Esophagus (tissue), 2 donors: ENCODE measurements around the gene OR1E2. TPM values are rescaled to one million over a fixed set of nuclear protein-coding genes. Genes with fewer than 3 reads are reported as not detected.
"Not testable (repeated sequence)": the region's sequence is repeated elsewhere in the genome, so short reads cannot be mapped to it uniquely, and the experiment has no call there.

Source experiments
- H3K27ac ChIP-seq, 2 donors: one replicate each; pipeline ENCODE4 v1.5.1; 2013; ENCODE audit warnings: low read depth in 2 of 2, mild to moderate bottlenecking in 2 of 2, inconsistent platforms in 1 of 2, low read length in 1 of 2, moderate library complexity in 1 of 2
- H3K27me3 ChIP-seq, 2 donors: one replicate each; pipeline ENCODE4 v1.6.1; 2013; ENCODE audit warnings: low read length in 2 of 2, control low read depth in 1 of 2, mild to moderate bottlenecking in 1 of 2; ENCODE audit not compliant: insufficient read depth in 2 of 2, control insufficient read depth in 1 of 2
- H3K36me3 ChIP-seq, 2 donors: one replicate each; pipeline ENCODE4 v1.6.1; 2013; ENCODE audit warnings: low read length in 1 of 2; ENCODE audit not compliant: control insufficient read depth in 2 of 2, insufficient read depth in 2 of 2
- H3K4me1 ChIP-seq, 2 donors: one replicate each; pipeline ENCODE4 v1.6.1; 2013; ENCODE audit warnings: low read length in 1 of 2; ENCODE audit not compliant: control insufficient read depth in 2 of 2, insufficient read depth in 2 of 2
- H3K4me3 ChIP-seq, 2 donors: one replicate each; pipeline ENCODE4 v1.5.1; 2013; ENCODE audit warnings: low read length in 2 of 2, mild to moderate bottlenecking in 2 of 2, low read depth in 1 of 2, moderate library complexity in 1 of 2
- H3K9me3 ChIP-seq, 2 donors: one replicate each; pipeline ENCODE4 v1.6.1; 2013; ENCODE audit warnings: mild to moderate bottlenecking in 2 of 2, low read depth in 1 of 2, low read length in 1 of 2, moderate library complexity in 1 of 2; ENCODE audit not compliant: control insufficient read depth in 2 of 2, insufficient read depth in 1 of 2
- WGBS, 2 donors: extraction: QIAGEN DNeasy Blood & Tissue Kit; methylation state at CpG; one replicate each; pipeline ENCODE4 v1.1.7; 2013; 5-methylcytosine and 5-hydroxymethylcytosine counted together
- polyA plus RNA-seq, 2 donors: library from polyadenylated mRNA; stranded (reverse); fragments of 200-250 nt; gene quantifications; one replicate each; pipeline ENCODE4 v1.2.3, GENCODE V29; 2013
- donor health status: healthy with polysubstance abuse.
- donor health status: Bipolar disorder and iron deficiency.

The OR1E2 gene
- polyA plus RNA-seq, 2 donors: not detected

GRCh38 chr17:3448059-3448665 is 14.5 kb upstream of the OR1E2 start:
- Histone ChIP-seq H3K4me3 (no peak overlapping the region), H3K36me3 (no peaks in the 10 kb centered on the region), H3K27ac (no peak overlapping the region), H3K4me1 (no peaks in the 10 kb centered on the region), H3K27me3 (peaks cover 0 to 2% of the 10 kb centered on the region in 2 donors), H3K9me3 (no peaks in the 10 kb centered on the region)
- WGBS, 2 donors: 43 to 55% methylated on average over 2 of the region's 2 CpGs

GRCh38 chr17:3447625-3448024 is 14.0 kb upstream of the OR1E2 start:
- Histone ChIP-seq H3K4me1 (no peaks in the 10 kb centered on the region), H3K36me3 (no peaks in the 10 kb centered on the region), H3K27me3 (peaks cover 0 to 2% of the 10 kb centered on the region in 2 donors), H3K9me3 (no peaks in the 10 kb centered on the region), H3K27ac (no peak overlapping the region), H3K4me3 (no peak overlapping the region)
- 59 to 64% methylated on average over 2 of the region's 2 CpGs for WGBS, 2 donors

- whole genome bisulfite sequencing, 2 donors: 60 to 63% methylated on average over 2 of the region's 2 CpGs
- no peak overlapping the region for H3K4me3 ChIP-seq
- H3K4me1 ChIP-seq: no peaks in the 10 kb centered on the region
- no peak overlapping the region for H3K27ac ChIP-seq
- no peaks in the 10 kb centered on the region for H3K27me3 ChIP-seq
- H3K9me3 ChIP-seq: no peaks in the 10 kb centered on the region
- no peaks in the 10 kb centered on the region for H3K36me3 ChIP-seq
Observed at GRCh38 chr17:3440451-3440850, 6.8 kb upstream of the OR1E2 start.

GRCh38 chr17:3438368-3438767 is 4.7 kb upstream of the OR1E2 start:
- Histone ChIP-seq H3K9me3 (no peaks in the 10 kb centered on the region), H3K27me3 (no peaks in the 10 kb centered on the region), H3K4me1 (no peaks in the 10 kb centered on the region), H3K36me3 (no peaks in the 10 kb centered on the region), H3K4me3 (no peak overlapping the region), H3K27ac (no peak overlapping the region)
- WGBS, 2 donors: 62 to 64% methylated on average over 1 of the region's 1 CpG

GRCh38 chr17:3433215-3433614 is 426 bp downstream of the OR1E2 start:
- H3K27me3 ChIP-seq, H3K9me3 ChIP-seq, H3K36me3 ChIP-seq, H3K4me1 ChIP-seq, H3K27ac ChIP-seq, H3K4me3 ChIP-seq: not testable (repeated sequence)
- 30 to 36% methylated on average over 7 of the region's 7 CpGs for WGBS, 2 donors

- WGBS, 2 donors: 46 to 52% methylated on average over 2 of the region's 2 CpGs
- H3K27ac ChIP-seq: no peak overlapping the region
- no peak overlapping the region for H3K4me3 ChIP-seq
- no peaks in the 10 kb centered on the region for H3K36me3 ChIP-seq
- H3K9me3 ChIP-seq: no peaks in the 10 kb centered on the region
- H3K4me1 ChIP-seq: no peaks in the 10 kb centered on the region
- H3K27me3 ChIP-seq: no peaks in the 10 kb centered on the region
Observed at GRCh38 chr17:3418222-3418621, 15.4 kb downstream of the OR1E2 start.

- H3K36me3 ChIP-seq: no peaks in the 10 kb centered on the region
- H3K9me3 ChIP-seq: no peaks in the 10 kb centered on the region
- no peaks in the 10 kb centered on the region for H3K27me3 ChIP-seq
- WGBS, 2 donors: 75% methylated on average over 5 of the region's 5 CpGs
- no peak overlapping the region for H3K27ac ChIP-seq
- H3K4me1 ChIP-seq: no peaks in the 10 kb centered on the region
- H3K4me3 ChIP-seq: no peak overlapping the region
Observed at GRCh38 chr17:3415610-3416009, 18.0 kb downstream of the OR1E2 start.

- H3K9me3 ChIP-seq, H3K4me1 ChIP-seq, H3K27ac ChIP-seq, H3K36me3 ChIP-seq, H3K4me3 ChIP-seq, H3K27me3 ChIP-seq: not testable (repeated sequence)
- WGBS, 2 donors: 62 to 71% methylated on average over 2 to 4 of the region's 16 CpGs
Observed at GRCh38 chr17:3412216-3412615, 21.4 kb downstream of the OR1E2 start.

- Histone ChIP-seq H3K27me3 (no peaks in the 10 kb centered on the region), H3K36me3 (no peaks in the 10 kb centered on the region), H3K4me3 (no peak within 1 kb of the TSS), H3K27ac (no peak within 1 kb of the TSS), H3K4me1 (no peaks in the 10 kb centered on the region), H3K9me3 (no peaks in the 10 kb centered on the region)
- WGBS, 2 donors: 80 to 86% methylated on average over 3 of the region's 3 CpGs
Observed at GRCh38 chr17:3411070-3411469, 22.6 kb downstream of the OR1E2 start, which contains the start of gene OR3A3. OR3A3 (plus strand) TSS chr17:3411370.

- not testable (repeated sequence) for H3K27ac ChIP-seq, H3K4me1 ChIP-seq, H3K27me3 ChIP-seq, H3K36me3 ChIP-seq, H3K9me3 ChIP-seq, H3K4me3 ChIP-seq
- WGBS, 2 donors: 58 to 86% methylated on average over 1 of the region's 1 CpG
Observed at GRCh38 chr17:3403856-3404255, 29.8 kb downstream of the OR1E2 start.
